Measurements from ENCODE around the gene S1PR2.

Gene S1PR2

GRCh38 chr19:10230861-10231611 lies at the start of gene S1PR2:
S1PR2 (minus strand) TSS chr19:10231331; CDS start chr19:10224905, 6,426 bp downstream.
- ATAC-seq = peak; percentile 80
- TF ChIP-seq BACH2 (CRISPR knock-in tag; IDR thresholded peaks at IDR 0.05; ENCODE audit: borderline replicate concordance) (no peak), POU6F1 (CRISPR knock-in tag; IDR thresholded peaks at IDR 0.05; ENCODE audit: borderline replicate concordance, low read depth) (no peak), ZNF70 (CRISPR knock-in tag; IDR thresholded peaks at IDR 0.05) (no peak), ARNTL (CRISPR knock-in tag; IDR thresholded peaks at IDR 0.05; ENCODE audit: borderline replicate concordance, low read depth) (no peak), RARB (CRISPR knock-in tag; IDR thresholded peaks at IDR 0.05) (no peak), OSR1 (CRISPR knock-in tag; IDR thresholded peaks at IDR 0.05) (no peak), PPARA (CRISPR knock-in tag; IDR thresholded peaks at IDR 0.05; ENCODE audit: borderline replicate concordance) (no peak), ZNF565 (CRISPR knock-in tag; conservative IDR thresholded peaks at IDR 0.05; ENCODE audit: low read depth) (no peak), ZNF8 (CRISPR knock-in tag; IDR thresholded peaks at IDR 0.05) (no peak), CSRNP3 (CRISPR knock-in tag; IDR thresholded peaks at IDR 0.05) (no peak), TCF4 (CRISPR knock-in tag; IDR thresholded peaks at IDR 0.05; ENCODE audit: borderline replicate concordance) (no peak), CSDC2 (CRISPR knock-in tag; IDR thresholded peaks at IDR 0.05) (no peak), ZC3H10 (CRISPR knock-in tag; IDR thresholded peaks at IDR 0.05) (no peak), ZFP3 (CRISPR knock-in tag; IDR thresholded peaks at IDR 0.05) (no peak), TSHZ2 (CRISPR knock-in tag; IDR thresholded peaks at IDR 0.05) (no peak), ZFP30 (CRISPR knock-in tag; IDR thresholded peaks at IDR 0.05) (no peak), GLIS3 (CRISPR knock-in tag; IDR thresholded peaks at IDR 0.05) (no peak), ISL1 (CRISPR knock-in tag; IDR thresholded peaks at IDR 0.05) (no peak)
- TF ChIP-seq, protein P1, sequence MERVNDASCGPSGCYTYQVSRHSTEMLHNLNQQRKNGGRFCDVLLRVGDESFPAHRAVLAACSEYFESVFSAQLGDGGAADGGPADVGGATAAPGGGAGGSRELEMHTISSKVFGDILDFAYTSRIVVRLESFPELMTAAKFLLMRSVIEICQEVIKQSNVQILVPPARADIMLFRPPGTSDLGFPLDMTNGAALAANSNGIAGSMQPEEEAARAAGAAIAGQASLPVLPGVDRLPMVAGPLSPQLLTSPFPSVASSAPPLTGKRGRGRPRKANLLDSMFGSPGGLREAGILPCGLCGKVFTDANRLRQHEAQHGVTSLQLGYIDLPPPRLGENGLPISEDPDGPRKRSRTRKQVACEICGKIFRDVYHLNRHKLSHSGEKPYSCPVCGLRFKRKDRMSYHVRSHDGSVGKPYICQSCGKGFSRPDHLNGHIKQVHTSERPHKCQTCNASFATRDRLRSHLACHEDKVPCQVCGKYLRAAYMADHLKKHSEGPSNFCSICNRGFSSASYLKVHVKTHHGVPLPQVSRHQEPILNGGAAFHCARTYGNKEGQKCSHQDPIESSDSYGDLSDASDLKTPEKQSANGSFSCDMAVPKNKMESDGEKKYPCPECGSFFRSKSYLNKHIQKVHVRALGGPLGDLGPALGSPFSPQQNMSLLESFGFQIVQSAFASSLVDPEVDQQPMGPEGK (CRISPR knock-in tag; IDR thresholded peaks at IDR 0.05; ENCODE audit: borderline replicate concordance) = no peak

DNA sequence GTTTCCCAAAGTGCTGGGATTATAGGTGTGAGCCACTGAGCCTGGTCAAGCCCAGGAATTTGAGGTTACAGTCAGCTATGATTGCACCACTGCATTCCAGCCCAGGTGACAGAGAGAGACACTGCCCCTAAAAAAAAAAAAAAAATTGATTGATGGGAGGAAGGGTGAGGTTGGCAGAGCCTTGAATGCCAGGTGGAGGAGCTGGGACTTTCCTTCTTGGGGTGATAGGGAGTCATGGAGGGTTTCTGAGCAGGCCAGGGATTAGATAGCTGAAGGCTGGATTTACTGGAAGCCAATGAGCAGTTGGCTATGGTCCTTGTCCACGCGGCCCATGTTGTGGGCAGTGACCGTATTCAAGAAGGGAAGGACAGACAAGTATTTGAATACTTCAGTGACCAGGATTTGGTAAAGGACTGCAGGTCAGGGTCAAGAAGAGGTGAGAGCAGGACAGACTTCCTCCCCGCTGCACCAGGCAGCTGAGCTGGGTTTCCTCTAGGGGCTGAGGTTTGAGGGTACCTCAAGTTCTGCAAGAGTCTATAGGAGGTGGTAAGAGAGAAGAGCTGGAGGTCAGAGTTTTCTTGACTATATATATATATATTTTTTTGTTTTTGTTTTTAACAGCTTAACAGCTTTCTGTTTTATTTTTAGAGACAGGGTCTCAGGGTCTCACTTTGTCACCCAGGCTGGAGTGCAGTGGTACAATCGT lies 48.8 kb upstream of the S1PR2 start:
- ATAC-seq = no peak
- no peak for TF ChIP-seq CSRNP3 (CRISPR knock-in tag; IDR thresholded peaks at IDR 0.05)

DNA sequence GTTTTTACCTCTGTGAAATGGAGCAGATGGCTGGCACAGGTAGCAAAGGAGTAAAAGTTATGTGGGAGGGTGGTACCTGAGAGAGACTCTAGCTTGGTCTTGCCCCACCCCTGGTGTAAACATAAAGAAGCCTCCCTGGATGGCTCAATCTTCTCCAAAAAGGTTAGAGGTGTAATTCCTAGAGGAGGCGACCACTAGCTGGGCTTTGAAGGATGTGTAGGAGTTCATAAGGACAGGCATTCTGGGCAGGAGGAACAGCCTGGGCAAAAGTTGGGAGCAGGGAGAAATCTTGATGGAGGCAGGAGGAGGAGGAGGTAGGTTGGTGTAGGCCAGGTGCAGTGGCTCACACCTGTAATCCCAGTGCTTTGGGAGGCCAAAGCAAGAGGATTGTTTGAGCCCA lies 47.8 kb upstream of the S1PR2 start:
- no peak for ATAC-seq

More for the DNA sequence above, 47.8 kb upstream of the S1PR2 start:
- peak; percentile 97 for TF ChIP-seq ZFP3 (CRISPR knock-in tag; IDR thresholded peaks at IDR 0.05)
- no peak for TF ChIP-seq CSDC2 (CRISPR knock-in tag; IDR thresholded peaks at IDR 0.05)

All from SK-N-SH treated with all-trans-retinoic acid at 6 μM for 48 hours (cell line).